HG02884 (cell line): Measurements from ENCODE around the gene BMP8B.
"Not testable (repeated sequence)": the region's sequence is repeated elsewhere in the genome, so short reads cannot be mapped to it uniquely, and the experiment has no call there.

Experiments
- ATAC-seq: cut with Tn5 transposase; IDR thresholded peaks from one replicate; pipeline ENCODE4 v1.9.1; 2021; ENCODE audit warnings: mild to moderate bottlenecking, moderate library complexity; ENCODE audit not compliant: unreplicated experiment

BMP8B gene

DNA sequence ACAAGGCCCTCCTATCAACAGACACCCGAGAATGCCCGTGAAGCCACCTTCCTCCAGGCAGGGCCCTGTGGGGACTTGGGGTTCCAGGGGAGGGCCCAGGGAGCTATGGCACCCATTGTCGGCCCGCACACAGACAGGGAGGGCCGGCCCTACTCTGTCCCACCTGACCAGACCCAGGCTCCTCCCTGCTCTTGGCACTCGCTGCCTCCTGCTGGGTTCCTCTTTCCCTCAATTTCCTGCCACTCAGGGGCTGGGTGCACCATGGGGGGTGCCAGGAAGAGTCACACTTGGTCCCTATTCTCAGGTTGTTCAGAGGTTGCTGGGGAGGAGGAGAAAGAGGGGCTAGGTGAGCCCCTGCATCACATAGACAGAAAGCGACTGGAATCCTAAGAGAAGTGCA is 9.5 kb downstream of the BMP8B start:
- ATAC-seq: no peak

- not testable (repeated sequence) for ATAC-seq
These were observed 10.1 kb downstream of the BMP8B start for GRCh38 chr1:39778463-39779099.

- ATAC-seq: not testable (repeated sequence)
These were observed 10.8 kb downstream of the BMP8B start for GRCh38 chr1:39777896-39778295.

GRCh38 chr1:39777306-39777705 is 11.4 kb downstream of the BMP8B start:
- no peak for ATAC-seq

DNA sequence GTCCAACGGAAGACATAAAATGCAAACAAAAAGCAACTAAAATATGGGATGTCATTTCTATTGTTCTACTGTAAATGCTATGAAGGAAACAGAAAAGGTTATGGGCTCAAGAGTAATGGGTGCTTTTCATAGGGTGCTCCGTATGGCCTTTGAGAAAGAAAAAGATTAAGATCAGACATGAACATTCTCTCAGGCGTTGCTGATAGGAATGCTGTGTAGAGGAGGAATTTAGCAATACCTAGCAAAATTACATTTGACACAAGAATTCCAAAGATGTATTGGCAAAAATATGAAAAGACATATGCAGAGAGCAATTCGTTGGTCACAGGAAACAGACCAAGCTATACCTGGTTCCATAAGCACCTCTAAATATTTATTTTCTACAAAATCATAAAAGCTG is 11.8 kb downstream of the BMP8B start:
- no peak for ATAC-seq

- no peak for ATAC-seq
These were observed 12.3 kb downstream of the BMP8B start for GRCh38 chr1:39776400-39776713.

GRCh38 chr1:39775676-39776399 is 12.8 kb downstream of the BMP8B start:
- not testable (repeated sequence) for ATAC-seq

- not testable (repeated sequence) for ATAC-seq
These were observed 13.5 kb downstream of the BMP8B start for GRCh38 chr1:39775141-39775540.

GRCh38 chr1:39773369-39773979 is 15.2 kb downstream of the BMP8B start:
- not testable (repeated sequence) for ATAC-seq

DNA sequence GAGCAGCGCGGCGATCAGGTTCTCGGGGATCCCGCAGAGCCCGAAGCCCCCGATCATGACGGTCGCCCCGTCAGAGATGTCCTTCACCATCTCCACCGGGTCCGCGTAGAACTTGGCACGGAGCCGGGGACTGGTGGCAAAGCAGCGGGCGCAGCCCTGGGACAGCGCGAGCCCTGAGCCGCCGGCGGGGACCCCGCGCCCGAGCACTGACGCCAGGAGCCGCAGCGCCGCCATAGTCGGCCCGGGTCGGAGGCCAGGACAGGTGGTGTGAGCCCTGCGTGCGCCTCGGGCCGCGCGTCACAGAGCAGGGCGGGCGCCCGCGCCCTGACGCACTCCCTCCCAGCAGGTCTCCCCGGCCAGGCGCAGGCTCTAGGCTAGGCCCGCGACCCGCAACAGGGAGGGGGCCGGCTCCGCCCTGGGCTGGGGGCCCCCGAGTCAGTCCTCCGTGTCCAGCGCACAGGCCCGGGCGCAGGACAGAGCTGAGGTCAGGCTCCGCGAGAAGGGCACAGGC is 17.6 kb downstream of the BMP8B start, which contains the start of gene OXCT2:
Gene OXCT2 (minus strand): TSS at position 327 of the 511 bp plus-strand sequence. CDS start 93 bp downstream, at position 234.
- ATAC-seq: not testable (repeated sequence)

DNA sequence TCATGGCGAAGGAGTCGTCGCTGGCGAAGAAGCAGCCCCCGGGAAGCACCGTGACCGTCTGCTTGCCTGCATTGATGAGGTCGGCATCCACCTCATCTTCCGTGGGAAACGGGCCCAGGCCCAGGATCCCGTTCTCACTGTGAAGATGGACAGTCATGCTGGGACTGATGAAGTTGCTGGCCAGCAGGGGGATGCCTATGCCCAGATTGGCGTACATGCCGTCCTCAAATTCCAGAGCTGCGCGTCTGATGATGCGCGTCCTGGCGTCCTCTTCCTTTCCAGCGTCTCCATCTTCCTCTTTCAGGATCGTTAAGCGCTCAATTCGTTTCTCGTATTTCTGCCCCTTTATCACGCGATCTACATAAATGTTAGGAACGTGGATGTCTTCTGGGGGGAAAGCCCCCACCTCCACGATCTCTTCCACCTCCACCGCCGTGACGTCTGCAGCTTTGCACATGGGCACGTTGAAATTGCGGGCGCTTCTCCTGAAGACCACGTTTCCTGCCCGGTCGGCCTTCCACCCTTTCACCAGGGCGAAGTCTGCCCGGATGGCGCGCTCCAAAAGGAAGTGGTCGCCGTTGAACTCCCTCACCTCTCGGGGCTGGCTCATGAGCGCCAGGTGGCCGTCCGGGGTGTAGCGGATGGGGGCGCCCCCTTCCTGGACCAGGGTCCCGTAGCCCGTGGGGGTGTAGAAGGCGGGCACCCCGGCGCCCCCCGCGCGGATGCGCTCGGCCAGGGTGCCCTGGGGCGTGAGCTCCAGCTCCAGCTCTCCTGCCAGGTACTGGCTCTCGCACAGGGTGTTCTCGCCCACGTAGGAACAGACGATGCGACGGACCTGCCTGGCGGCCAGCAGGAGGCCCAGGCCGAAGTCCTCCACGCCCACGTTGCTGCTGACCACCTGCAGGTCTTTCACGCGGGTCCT is 18.3 kb downstream of the BMP8B start:
- ATAC-seq: not testable (repeated sequence)

- ATAC-seq: not testable (repeated sequence)
These were observed 19.2 kb downstream of the BMP8B start for GRCh38 chr1:39769502-39769901.

GRCh38 chr1:39766466-39766865 is 22.2 kb downstream of the BMP8B start:
- ATAC-seq: not testable (repeated sequence)

DNA sequence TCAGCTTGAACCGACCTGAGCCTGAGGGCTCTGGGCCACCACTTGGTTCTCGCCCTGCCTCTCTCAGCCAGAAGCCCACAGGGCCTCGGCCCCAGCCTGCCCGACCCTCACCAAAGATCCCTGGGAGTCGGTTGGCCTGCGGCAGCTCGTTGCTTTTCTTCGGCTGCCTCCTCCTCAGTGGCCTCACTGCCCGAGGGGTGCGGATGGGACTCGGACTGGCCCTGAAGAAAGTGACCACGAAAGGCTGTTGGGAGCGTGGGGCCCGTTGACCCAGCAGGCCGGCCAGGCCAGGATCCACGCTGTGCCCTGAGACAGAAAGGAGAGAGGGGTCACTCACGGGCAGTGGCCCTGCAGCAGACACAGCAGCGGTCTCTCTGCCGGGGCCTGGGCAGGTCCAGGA is 24.2 kb downstream of the BMP8B start:
- ATAC-seq: not testable (repeated sequence)

DNA sequence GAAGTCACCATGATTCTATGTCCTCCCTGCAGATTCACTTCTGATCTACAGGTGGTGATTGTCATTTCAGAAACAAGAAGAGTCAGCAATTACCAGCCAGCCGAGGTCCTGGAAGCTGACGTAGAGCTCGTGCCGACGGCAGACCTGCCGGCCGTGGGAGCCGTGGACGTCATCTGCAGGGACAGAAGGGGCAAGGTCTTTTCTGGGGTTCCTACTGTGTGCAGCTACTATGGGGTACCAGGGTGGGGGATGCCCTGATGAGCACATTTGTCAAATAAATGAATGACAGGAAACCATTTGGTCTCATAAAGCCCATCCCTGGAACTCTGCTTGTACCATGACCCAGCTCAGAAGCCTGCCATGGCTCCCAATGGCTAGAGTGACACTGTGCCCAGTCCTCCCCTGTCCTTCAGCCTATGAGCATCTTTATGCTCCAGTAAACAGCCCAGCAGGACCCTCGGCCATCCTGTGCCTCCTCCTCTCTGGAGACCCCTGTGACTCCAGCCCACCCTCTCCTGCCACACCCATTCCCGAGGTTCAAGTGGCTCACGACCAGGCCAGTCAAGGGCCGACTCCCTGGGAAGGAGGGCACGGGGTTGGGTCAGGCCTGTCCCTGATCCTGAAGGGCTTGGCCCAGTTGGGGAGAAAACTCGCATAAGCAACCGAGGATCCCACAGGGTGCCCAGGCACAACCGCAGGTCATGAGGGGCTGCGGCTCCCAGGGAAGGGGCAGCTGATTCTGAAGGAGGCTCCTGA is 24.9 kb downstream of the BMP8B start:
- ATAC-seq: not testable (repeated sequence)

DNA sequence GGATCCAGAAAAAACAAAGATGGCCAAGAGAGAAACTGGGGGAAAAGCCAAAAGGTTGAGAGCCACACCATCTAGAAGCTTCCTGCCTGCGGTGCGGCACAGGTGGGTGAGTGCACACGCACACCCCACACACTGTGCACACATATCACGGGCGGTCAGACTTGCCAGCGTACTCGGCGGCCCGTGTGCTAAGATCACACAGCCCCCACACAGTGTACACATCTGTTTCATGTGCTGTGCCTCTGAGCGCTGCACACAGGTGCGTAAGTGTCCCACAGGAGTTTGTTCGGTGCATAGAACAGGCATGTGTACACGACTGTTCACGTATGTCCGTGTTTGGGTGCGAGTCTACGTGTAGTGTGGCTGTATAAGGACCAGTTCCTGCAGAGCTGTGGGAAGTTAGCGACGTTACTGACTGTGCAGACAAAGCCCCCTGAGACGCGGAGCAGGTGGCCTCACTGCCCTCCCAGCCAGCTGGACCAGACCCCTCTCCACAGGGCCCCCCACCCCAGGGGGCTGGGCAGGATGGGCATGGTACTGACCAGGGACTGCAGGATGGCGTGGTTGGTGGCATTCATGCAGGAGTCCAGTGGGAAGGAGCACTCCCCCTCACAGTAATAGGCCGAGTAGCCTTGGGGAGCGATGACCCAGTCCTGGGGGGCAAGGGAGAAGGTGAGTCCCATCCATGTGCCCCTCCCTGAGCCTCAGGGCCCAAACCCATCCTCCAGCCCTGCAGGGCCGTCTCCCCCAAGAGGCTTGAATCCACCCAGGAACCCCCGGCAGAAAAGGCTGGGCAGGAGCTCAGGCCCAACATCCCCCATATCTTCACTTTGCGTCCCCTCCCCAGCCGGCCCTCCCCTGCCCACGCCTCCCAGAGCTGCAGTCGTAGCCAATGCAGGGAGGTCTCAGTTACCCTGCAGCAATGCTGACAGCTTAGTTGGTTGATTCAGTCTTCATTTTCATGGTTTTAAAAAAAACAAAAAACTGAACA is 25.8 kb downstream of the BMP8B start:
- ATAC-seq: no peak

- ATAC-seq: no peak
These were observed 27.0 kb downstream of the BMP8B start for GRCh38 chr1:39761557-39762260.

DNA sequence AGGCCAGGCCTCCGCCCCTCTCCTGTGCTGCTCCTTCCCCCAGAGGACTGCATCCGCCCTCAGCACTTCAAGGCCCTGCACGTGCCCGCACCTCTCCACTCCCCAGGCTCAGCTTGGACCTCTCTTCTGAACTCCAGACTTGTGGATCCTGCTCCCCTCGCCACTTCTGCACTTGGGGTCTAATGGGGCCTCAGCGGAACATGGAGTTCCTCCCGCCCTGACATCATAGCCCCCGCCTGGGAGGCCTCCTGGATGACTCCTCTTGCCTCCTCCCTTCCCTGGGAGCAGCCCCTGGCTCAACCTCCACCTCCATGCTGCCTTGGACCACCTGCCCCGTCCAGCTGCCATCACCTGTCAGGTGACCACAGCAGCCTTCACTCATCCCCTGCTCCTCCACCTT is 27.6 kb downstream of the BMP8B start:
- no peak for ATAC-seq
